PFSK-1 (cell line): ENCODE data around the gene CTSW.

Experiments used
- FOXP2 ChIP-seq: optimal IDR thresholded peaks from 2 replicates; pipeline ENCODE3; 2011; ENCODE audit warnings: borderline replicate concordance, control low read depth, inconsistent platforms; ENCODE audit not compliant: insufficient read depth; ENCODE audit errors: extremely low read length, extremely low read depth
- POLR2AphosphoS5 ChIP-seq: IDR thresholded peaks from 2 replicates; pipeline ENCODE4 v1.6.1; 2012; ENCODE audit warnings: low read depth, mild to moderate bottlenecking, control low read depth, low read length, moderate library complexity
- REST ChIP-seq, 2 experiments: IDR thresholded peaks; 2 replicates each; pipeline versions ENCODE4 v1.6.1 to v1.8.0; 2011 to 2012; ENCODE audit warnings: low read depth in 2 of 2, low read length in 2 of 2, control low read depth in 1 of 2, inconsistent platforms in 1 of 2, mild to moderate bottlenecking in 1 of 2, moderate library complexity in 1 of 2; ENCODE audit not compliant: insufficient read depth in 1 of 2
- SIN3A ChIP-seq: IDR thresholded peaks from 2 replicates; pipeline ENCODE4 v1.6.1; 2012; ENCODE audit warnings: mild to moderate bottlenecking, low read length, moderate library complexity, borderline replicate concordance; ENCODE audit not compliant: insufficient read depth
- TAF1 ChIP-seq: IDR thresholded peaks from 2 replicates; pipeline ENCODE4 v1.6.1; 2012; ENCODE audit warnings: low read length, control low read depth, borderline replicate concordance; ENCODE audit not compliant: insufficient read depth

Gene CTSW

GRCh38 chr11:65921876-65922275 is 42.2 kb downstream of the CTSW start:
- TF ChIP-seq REST (IDR thresholded peaks at IDR 0.05; ENCODE audit: insufficient read depth in 1 of 2, low read depth in 2 of 2, low read length in 2 of 2) (no peak), POLR2AphosphoS5 (no peak), FOXP2 (no peak), TAF1 (no peak), SIN3A (no peak)

GRCh38 chr11:65922565-65922964 is 42.9 kb downstream of the CTSW start:
- TF ChIP-seq POLR2AphosphoS5 (no peak), TAF1 (no peak), SIN3A (no peak), FOXP2 (no peak), REST (IDR thresholded peaks at IDR 0.05; ENCODE audit: insufficient read depth in 1 of 2, low read depth in 2 of 2, low read length in 2 of 2) (no peak)

- TF ChIP-seq SIN3A, result no peak
- no peak for TF ChIP-seq POLR2AphosphoS5
- TF ChIP-seq TAF1, result no peak
- no peak for TF ChIP-seq FOXP2
- TF ChIP-seq REST (IDR thresholded peaks at IDR 0.05; ENCODE audit: insufficient read depth in 1 of 2, low read depth in 2 of 2, low read length in 2 of 2), result no peak
Measured at GRCh38 chr11:65925397-65925796, 45.8 kb downstream of the CTSW start.

GRCh38 chr11:65927904-65928397 is 48.3 kb downstream of the CTSW start:
- TF ChIP-seq TAF1 (no peak), SIN3A (no peak), POLR2AphosphoS5 (no peak), FOXP2 (no peak), REST (IDR thresholded peaks at IDR 0.05; ENCODE audit: insufficient read depth in 1 of 2, low read depth in 2 of 2, low read length in 2 of 2) (no peak)

GRCh38 chr11:65928667-65929066 is 49.0 kb downstream of the CTSW start:
- TF ChIP-seq REST (IDR thresholded peaks at IDR 0.05; ENCODE audit: insufficient read depth in 1 of 2, low read depth in 2 of 2, low read length in 2 of 2), result no peak
- TF ChIP-seq TAF1, result no peak
- TF ChIP-seq FOXP2, result no peak
- TF ChIP-seq POLR2AphosphoS5, result no peak
- no peak for TF ChIP-seq SIN3A
